C4-2B (cell line): Measurements from ENCODE around the gene NOLC1.

Experiments used
- H3K27ac ChIP-seq: fragments of 450-650 bp; 2 replicates; pipeline ENCODE4 v1.5.1; 2017
- CTCF ChIP-seq: fragments of 450-650 bp; conservative IDR thresholded peaks from 2 replicates; pipeline ENCODE4 v1.5.1; 2017; ENCODE audit warnings: mild to moderate bottlenecking
- ZFX ChIP-seq: fragments of 450-650 bp; IDR thresholded peaks from 2 replicates; pipeline ENCODE4 v1.6.1; 2017

Gene NOLC1

GRCh38 chr10:102148275-102148674, 3.9 kb upstream of the NOLC1 start:
- TF ChIP-seq ZFX: no peak
- TF ChIP-seq CTCF: no peak
- H3K27ac ChIP-seq: no peak overlapping the region

- TF ChIP-seq CTCF (no peak), ZFX (no peak)
- H3K27ac ChIP-seq: peak overlapping the region; percentile 91
Observed at GRCh38 chr10:102150970-102151773, 1.0 kb upstream of the NOLC1 start.

- TF ChIP-seq ZFX (peak; percentile 41; the same call in 1 of the 2 replicates), CTCF (no peak)
- peak overlapping the region; percentile 91 for H3K27ac ChIP-seq
Observed at GRCh38 chr10:102152545-102152890, 329 bp downstream of the NOLC1 start.

GRCh38 chr10:102153093-102153620, 968 bp downstream of the NOLC1 start:
- H3K27ac ChIP-seq: peak overlapping the region; percentile 91
- TF ChIP-seq CTCF (no peak), ZFX (no peak)

- no peak for TF ChIP-seq CTCF
- TF ChIP-seq ZFX: no peak
- H3K27ac ChIP-seq: peak overlapping the region; percentile 3; the same call in 1 of the 2 replicates
Observed at GRCh38 chr10:102154466-102155116, 2.4 kb downstream of the NOLC1 start.

- H3K27ac ChIP-seq: 0 out of 2 replicates have a peak overlapping the region, but pooled peaks have one; percentile 25
- TF ChIP-seq CTCF (no peak), ZFX (no peak)
Observed at GRCh38 chr10:102157224-102157623, 5.0 kb downstream of the NOLC1 start.

- no peak overlapping the region for H3K27ac ChIP-seq
- TF ChIP-seq CTCF: no peak
- no peak for TF ChIP-seq ZFX
Observed at GRCh38 chr10:102159051-102159597, 6.9 kb downstream of the NOLC1 start.
